HEK293 (cell line): Measurements from ENCODE around the gene MLLT3.

Source experiments
- IKZF3 ChIP-seq: fragments of 450-650 bp; IDR thresholded peaks from 2 replicates; pipeline ENCODE4 v1.5.0; 2018; ENCODE audit warnings: missing biosample characterization, mild to moderate bottlenecking, missing genetic modification characterization, moderate library complexity
- OSR2 ChIP-seq: fragments of 450-650 bp; formaldehyde crosslinking; IDR thresholded peaks from 2 replicates; pipeline ENCODE4 v1.5.1; 2016; ENCODE audit warnings: missing biosample characterization, missing genetic modification characterization
- PATZ1 ChIP-seq: fragments of 450-650 bp; formaldehyde crosslinking; IDR thresholded peaks from 2 replicates; pipeline ENCODE4 v1.5.1; 2016; ENCODE audit warnings: missing biosample characterization, missing genetic modification characterization
- PRDM2 ChIP-seq: fragments of 450-650 bp; formaldehyde crosslinking; IDR thresholded peaks from 2 replicates; pipeline ENCODE4 v1.5.1; 2016; ENCODE audit warnings: missing biosample characterization, missing genetic modification characterization, borderline replicate concordance
- SALL2 ChIP-seq: fragments of 450-650 bp; formaldehyde crosslinking; IDR thresholded peaks from 2 replicates; pipeline ENCODE4 v1.5.0; 2017; ENCODE audit warnings: missing biosample characterization, mild to moderate bottlenecking, missing genetic modification characterization, borderline replicate concordance
- TCF7L2 ChIP-seq: IDR thresholded peaks from 2 replicates; pipeline ENCODE4 v1.6.1; 2011; ENCODE audit warnings: low read depth, mild to moderate bottlenecking, inconsistent platforms, low read length, moderate library complexity, borderline replicate concordance
- YY2 ChIP-seq: fragments of 450-650 bp; formaldehyde crosslinking; IDR thresholded peaks from 2 replicates; pipeline ENCODE4 v1.5.1; 2016; ENCODE audit warnings: missing biosample characterization, missing genetic modification characterization
- ZBTB17 ChIP-seq: fragments of 450-650 bp; formaldehyde crosslinking; IDR thresholded peaks from 2 replicates; pipeline ENCODE4 v1.5.1; 2016; ENCODE audit warnings: missing biosample characterization, missing genetic modification characterization
- ZFHX2 ChIP-seq: fragments of 450-650 bp; formaldehyde crosslinking; conservative IDR thresholded peaks from 2 replicates; pipeline ENCODE4 v1.5.1; 2016; ENCODE audit warnings: missing biosample characterization, missing genetic modification characterization
- ZFP3 ChIP-seq: fragments of 450-650 bp; formaldehyde crosslinking; IDR thresholded peaks from 2 replicates; pipeline ENCODE4 v1.5.1; 2016; ENCODE audit warnings: low read depth, missing biosample characterization, missing genetic modification characterization
- ZIC2 ChIP-seq: fragments of 450-650 bp; formaldehyde crosslinking; IDR thresholded peaks from 2 replicates; pipeline ENCODE4 v1.5.1; 2016; ENCODE audit warnings: missing biosample characterization, missing genetic modification characterization
- ZNF133 ChIP-seq: fragments of 450-650 bp; formaldehyde crosslinking; IDR thresholded peaks from 2 replicates; pipeline ENCODE4 v1.5.1; 2016; ENCODE audit warnings: missing biosample characterization, missing genetic modification characterization
- ZNF138 ChIP-seq: fragments of 450-650 bp; formaldehyde crosslinking; IDR thresholded peaks from 2 replicates; pipeline ENCODE4 v1.5.1; 2016; ENCODE audit warnings: missing biosample characterization, missing genetic modification characterization, borderline replicate concordance
- ZNF169 ChIP-seq: fragments of 450-650 bp; formaldehyde crosslinking; IDR thresholded peaks from 2 replicates; pipeline ENCODE4 v1.5.1; 2016; ENCODE audit warnings: missing biosample characterization, missing genetic modification characterization
- ZNF19 ChIP-seq: fragments of 450-650 bp; formaldehyde crosslinking; IDR thresholded peaks from 2 replicates; pipeline ENCODE4; 2016; ENCODE audit warnings: missing biosample characterization, missing genetic modification characterization, low read depth
- ZNF2 ChIP-seq: fragments of 450-650 bp; formaldehyde crosslinking; IDR thresholded peaks from 2 replicates; pipeline ENCODE4 v1.5.1; 2016; ENCODE audit warnings: missing biosample characterization, missing genetic modification characterization
- ZNF24 ChIP-seq: fragments of 450-650 bp; formaldehyde crosslinking; IDR thresholded peaks from 2 replicates; pipeline ENCODE4 v1.5.1; 2016; ENCODE audit warnings: missing biosample characterization, missing genetic modification characterization
- ZNF280D ChIP-seq: fragments of 450-650 bp; formaldehyde crosslinking; IDR thresholded peaks from 2 replicates; pipeline ENCODE4 v1.5.1; 2016; ENCODE audit warnings: missing biosample characterization, missing genetic modification characterization
- ZNF366 ChIP-seq: fragments of 450-650 bp; formaldehyde crosslinking; conservative IDR thresholded peaks from 2 replicates; pipeline ENCODE4 v1.5.1; 2016; ENCODE audit warnings: missing biosample characterization, missing genetic modification characterization
- ZNF37A ChIP-seq: fragments of 450-650 bp; IDR thresholded peaks from 2 replicates; pipeline ENCODE4 v1.5.1; 2018; ENCODE audit warnings: missing biosample characterization, missing genetic modification characterization
- ZNF423 ChIP-seq: fragments of 450-650 bp; formaldehyde crosslinking; IDR thresholded peaks from 2 replicates; pipeline ENCODE4 v1.5.1; 2016; ENCODE audit warnings: missing biosample characterization, missing genetic modification characterization
- ZNF501 ChIP-seq: fragments of 450-650 bp; formaldehyde crosslinking; IDR thresholded peaks from 2 replicates; pipeline ENCODE4 v1.5.1; 2016; ENCODE audit warnings: missing biosample characterization, missing genetic modification characterization
- ZNF514 ChIP-seq: fragments of 450-650 bp; formaldehyde crosslinking; IDR thresholded peaks from 2 replicates; pipeline ENCODE4 v1.5.1; 2016; ENCODE audit warnings: missing biosample characterization, missing genetic modification characterization
- ZNF521 ChIP-seq: fragments of 450-650 bp; formaldehyde crosslinking; IDR thresholded peaks from 2 replicates; pipeline ENCODE4 v1.5.1; 2017; ENCODE audit warnings: missing biosample characterization, mild to moderate bottlenecking, missing genetic modification characterization
- ZNF544 ChIP-seq: fragments of 450-650 bp; formaldehyde crosslinking; IDR thresholded peaks from 2 replicates; pipeline ENCODE4 v1.5.0; 2017; ENCODE audit warnings: missing biosample characterization, missing genetic modification characterization
- ZNF623 ChIP-seq: fragments of 450-650 bp; formaldehyde crosslinking; IDR thresholded peaks from 2 replicates; pipeline ENCODE4 v1.5.1; 2016; ENCODE audit warnings: missing biosample characterization, missing genetic modification characterization
- ZNF660 ChIP-seq: fragments of 450-650 bp; IDR thresholded peaks from 2 replicates; pipeline ENCODE4 v1.5.1; 2018; ENCODE audit warnings: missing biosample characterization, mild to moderate bottlenecking, missing genetic modification characterization
- ZNF664 ChIP-seq: fragments of 450-650 bp; formaldehyde crosslinking; IDR thresholded peaks from 2 replicates; pipeline ENCODE4 v1.5.1; 2016; ENCODE audit warnings: missing biosample characterization, missing genetic modification characterization
- ZNF677 ChIP-seq: fragments of 450-650 bp; IDR thresholded peaks from 2 replicates; pipeline ENCODE4 v1.5.0; 2018; ENCODE audit warnings: missing biosample characterization, mild to moderate bottlenecking, missing genetic modification characterization, moderate library complexity
- ZNF704 ChIP-seq: fragments of 450-650 bp; formaldehyde crosslinking; IDR thresholded peaks from 2 replicates; pipeline ENCODE4 v1.5.1; 2016; ENCODE audit warnings: missing biosample characterization, missing genetic modification characterization
- ZNF747 ChIP-seq: fragments of 450-650 bp; formaldehyde crosslinking; IDR thresholded peaks from 2 replicates; pipeline ENCODE4 v1.5.1; 2016; ENCODE audit warnings: missing biosample characterization, missing genetic modification characterization
- ZNF768 ChIP-seq: fragments of 450-650 bp; formaldehyde crosslinking; IDR thresholded peaks from 2 replicates; pipeline ENCODE4 v1.5.1; 2018; ENCODE audit warnings: missing biosample characterization, mild to moderate bottlenecking, missing genetic modification characterization

Gene MLLT3

GRCh38 chr9:20563917-20564316 is 58.4 kb downstream of the MLLT3 start (continued):
- TF ChIP-seq YY2 (tag by site-specific recombination) (no peak), PATZ1 (tag by site-specific recombination) (no peak), ZNF677 (tag by site-specific recombination) (no peak), ZNF660 (tag by site-specific recombination) (no peak), ZIC2 (tag by site-specific recombination) (no peak), ZNF514 (no peak), ZNF2 (tag by site-specific recombination) (0 out of 2 replicates have a peak, but pooled peaks have one; percentile 21), ZNF169 (tag by site-specific recombination) (no peak), ZNF704 (tag by site-specific recombination) (no peak), ZNF366 (tag by site-specific recombination) (peak; percentile 57), ZNF37A (tag by site-specific recombination) (no peak), ZNF521 (tag by site-specific recombination) (no peak), ZNF544 (tag by site-specific recombination) (no peak), ZNF501 (tag by site-specific recombination) (no peak), ZFHX2 (tag by site-specific recombination) (no peak), ZNF19 (tag by site-specific recombination) (no peak), ZBTB17 (tag by site-specific recombination) (0 out of 2 replicates have a peak, but pooled peaks have one; percentile 15), ZNF664 (tag by site-specific recombination) (no peak), SALL2 (tag by site-specific recombination) (no peak), OSR2 (tag by site-specific recombination) (peak; percentile 90), ZNF747 (tag by site-specific recombination) (no peak), ZNF24 (no peak), PRDM2 (tag by site-specific recombination) (no peak), ZFP3 (tag by site-specific recombination) (no peak), ZNF623 (tag by site-specific recombination) (no peak), ZNF133 (tag by site-specific recombination) (no peak), IKZF3 (tag by site-specific recombination) (peak; percentile 82), ZNF280D (tag by site-specific recombination) (no peak), ZNF423 (tag by site-specific recombination) (no peak), ZNF768 (tag by site-specific recombination) (no peak), ZNF138 (tag by site-specific recombination) (no peak), TCF7L2 (no peak)
